DLD1 (cell line): ENCODE data around the gene MS4A15.
"Not testable (repeated sequence)": the region's sequence is repeated elsewhere in the genome, so short reads cannot be mapped to it uniquely, and the experiment has no call there.

ENCODE experiments used
- in situ Hi-C: cut with HindIII; loops from 2 replicates; pipeline ENCODE4 v1.10.0; 2017; ENCODE audit warnings: low sequenced_read_pairs

Gene MS4A15

GRCh38 chr11:60756307-60757032, at the start of gene MS4A15:
MS4A15 (plus strand) TSS chr11:60756867; CDS start chr11:60763734, 6,867 bp downstream.
- in situ Hi-C loops: no loop called here

- in situ Hi-C loops: no loop called here
Measured at GRCh38 chr11:60706931-60707330, 49.7 kb upstream of the MS4A15 start.

GRCh38 chr11:60710482-60710881, 46.2 kb upstream of the MS4A15 start:
- in situ Hi-C loops: no loop called here

GRCh38 chr11:60711276-60711675, 45.4 kb upstream of the MS4A15 start:
- in situ Hi-C loops: no loop called here

GRCh38 chr11:60713423-60713822, 43.2 kb upstream of the MS4A15 start:
- in situ Hi-C loops: not testable (repeated sequence)

- in situ Hi-C loops: no loop called here
Measured at GRCh38 chr11:60717956-60718355, 38.7 kb upstream of the MS4A15 start.

GRCh38 chr11:60718524-60719316, 37.9 kb upstream of the MS4A15 start:
- in situ Hi-C loops: no loop called here

GRCh38 chr11:60719391-60719790, 37.3 kb upstream of the MS4A15 start:
- in situ Hi-C loops: no loop called here

GRCh38 chr11:60720460-60720859, 36.2 kb upstream of the MS4A15 start:
- in situ Hi-C loops: no loop called here

- in situ Hi-C loops: no loop called here
Measured at GRCh38 chr11:60724420-60724819, 32.2 kb upstream of the MS4A15 start, which contains the start of gene MS4A18. MS4A18 (plus strand) TSS chr11:60724720.

- in situ Hi-C loops: no loop called here
Measured at GRCh38 chr11:60725592-60725991, 31.1 kb upstream of the MS4A15 start.

GRCh38 chr11:60731586-60731985, 25.1 kb upstream of the MS4A15 start:
- in situ Hi-C loops: no loop called here

- in situ Hi-C loops: no loop called here
Measured at GRCh38 chr11:60734279-60734678, 22.4 kb upstream of the MS4A15 start.

GRCh38 chr11:60739114-60739513, 17.6 kb upstream of the MS4A15 start:
- in situ Hi-C loops: no loop called here

GRCh38 chr11:60740573-60740972, 16.1 kb upstream of the MS4A15 start:
- in situ Hi-C loops: no loop called here

- in situ Hi-C loops: no loop called here
Measured at GRCh38 chr11:60741421-60741820, 15.2 kb upstream of the MS4A15 start.

- in situ Hi-C loops: no loop called here
Measured at GRCh38 chr11:60743058-60743457, 13.6 kb upstream of the MS4A15 start.

GRCh38 chr11:60744114-60744513, 12.6 kb upstream of the MS4A15 start:
- in situ Hi-C loops: no loop called here

- in situ Hi-C loops: no loop called here
Measured at GRCh38 chr11:60747359-60747873, 9.3 kb upstream of the MS4A15 start.

- in situ Hi-C loops: no loop called here
Measured at GRCh38 chr11:60748225-60748624, 8.4 kb upstream of the MS4A15 start.

GRCh38 chr11:60748821-60749220, 7.8 kb upstream of the MS4A15 start:
- in situ Hi-C loops: no loop called here

GRCh38 chr11:60750911-60751310, 5.8 kb upstream of the MS4A15 start:
- in situ Hi-C loops: no loop called here
